ENCODE measurements around the gene FLT4. TPM values are rescaled to one million over a fixed set of nuclear protein-coding genes. Genes with fewer than 3 reads are reported as not detected.

Gene FLT4
- total and polyA plus RNA-seq, 2 experiments from 2014 or later, result 3.4 to 13.8 TPM

- H3K79me2 ChIP-seq (replicated peaks; ENCODE audit: insufficient read depth), result no peaks in the 10 kb centered on the region
- no peak overlapping the region for H2AFZ ChIP-seq
- no peak overlapping the region for H3K4me3 ChIP-seq
- H3K4me1 ChIP-seq (ENCODE audit: insufficient read depth), result no peaks in the 10 kb centered on the region
- no peak for TF ChIP-seq ZNF114 (CRISPR knock-in tag; IDR thresholded peaks at IDR 0.05)
- peaks cover 4% of the 10 kb centered on the region for H3K27me3 Mint-ChIP-seq (ENCODE audit: insufficient read depth, low read depth, poor library complexity)
- no peaks in the 10 kb centered on the region for H3K36me3 Mint-ChIP-seq (ENCODE audit: low read depth)
- no peaks in the 10 kb centered on the region for H3K36me3 ChIP-seq (ENCODE audit: insufficient read depth)
- no peak for DNase-seq (ENCODE audit: low spot score)
- peaks cover 7% of the 10 kb centered on the region; the same call in 2 of the 3 replicates for H3K9me3 Mint-ChIP-seq
- no peak overlapping the region for H3K27ac Mint-ChIP-seq
- H3K9me2 ChIP-seq (ENCODE audit: insufficient read depth), result no peaks in the 10 kb centered on the region
- peaks cover 9% of the 10 kb centered on the region for H3K4me1 Mint-ChIP-seq
- no peak for ATAC-seq
- no peak overlapping the region for H3K4me3 Mint-ChIP-seq
- H3K27ac ChIP-seq (ENCODE audit: low read depth), result no peak overlapping the region
- no peaks in the 10 kb centered on the region for H3K27me3 ChIP-seq (ENCODE audit: insufficient read depth)
- H3K4me2 ChIP-seq, result no peak overlapping the region
- no peaks in the 10 kb centered on the region for H4K20me1 ChIP-seq (replicated peaks; ENCODE audit: insufficient read depth)
- no peaks in the 10 kb centered on the region for H3F3A ChIP-seq (replicated peaks; ENCODE audit: low read depth)
Observed at GRCh38 chr5:180630426-180630825, 19.0 kb downstream of the FLT4 start.

- Histone ChIP-seq H3K4me3 (no peak overlapping the region), H3K9me2 (ENCODE audit: insufficient read depth) (no peaks in the 10 kb centered on the region), H3K27me3 (ENCODE audit: insufficient read depth) (no peaks in the 10 kb centered on the region), H3F3A (replicated peaks; ENCODE audit: low read depth) (no peaks in the 10 kb centered on the region), H3K36me3 (ENCODE audit: insufficient read depth) (no peaks in the 10 kb centered on the region), H2AFZ (no peak overlapping the region), H3K4me1 (ENCODE audit: insufficient read depth) (no peaks in the 10 kb centered on the region), H3K79me2 (replicated peaks; ENCODE audit: insufficient read depth) (no peaks in the 10 kb centered on the region), H3K27ac (ENCODE audit: low read depth) (no peak overlapping the region), H3K4me2 (no peak overlapping the region), H4K20me1 (replicated peaks; ENCODE audit: insufficient read depth) (no peaks in the 10 kb centered on the region)
- DNase-seq (ENCODE audit: low spot score) (no peak), ATAC-seq (no peak)
- Mint-ChIP-seq H3K4me3 (no peak overlapping the region), H3K27ac (no peak overlapping the region), H3K9me3 (peaks cover 7% of the 10 kb centered on the region; the same call in 2 of the 3 replicates), H3K27me3 (ENCODE audit: insufficient read depth, low read depth, poor library complexity) (peaks cover 4% of the 10 kb centered on the region), H3K4me1 (peaks cover 9% of the 10 kb centered on the region), H3K36me3 (ENCODE audit: low read depth) (no peaks in the 10 kb centered on the region)
- TF ChIP-seq REST (IDR thresholded peaks at IDR 0.05; ENCODE audit: unreplicated experiment) (no peak), POLR2AphosphoS5 (IDR thresholded peaks at IDR 0.05; ENCODE audit: low read depth) (no peak), EZH2 (IDR thresholded peaks at IDR 0.05; ENCODE audit: low read depth, unreplicated experiment) (no peak), EZH2phosphoT487 (IDR thresholded peaks at IDR 0.05; ENCODE audit: unreplicated experiment) (no peak), CREB1 (CRISPR knock-in tag; IDR thresholded peaks at IDR 0.05; ENCODE audit: low read depth) (no peak), JUNB (IDR thresholded peaks at IDR 0.05; ENCODE audit: unreplicated experiment) (no peak), ZNF331 (CRISPR knock-in tag; IDR thresholded peaks at IDR 0.05; ENCODE audit: low read depth) (no peak)
Observed at GRCh38 chr5:180629831-180630382, 19.5 kb downstream of the FLT4 start.
